HG03159 (cell line): ENCODE measurements around the gene RPS15.
"Not testable (repeated sequence)": the region's sequence is repeated elsewhere in the genome, so short reads cannot be mapped to it uniquely, and the experiment has no call there.

Source experiments
- ATAC-seq: cut with Tn5 transposase; IDR thresholded peaks from one replicate; pipeline ENCODE4 v1.9.1; 2021; ENCODE audit warnings: mild to moderate bottlenecking, moderate library complexity; ENCODE audit not compliant: unreplicated experiment

RPS15 gene

GRCh38 chr19:1418951-1419738 is 19.1 kb upstream of the RPS15 start:
- no peak for ATAC-seq

DNA sequence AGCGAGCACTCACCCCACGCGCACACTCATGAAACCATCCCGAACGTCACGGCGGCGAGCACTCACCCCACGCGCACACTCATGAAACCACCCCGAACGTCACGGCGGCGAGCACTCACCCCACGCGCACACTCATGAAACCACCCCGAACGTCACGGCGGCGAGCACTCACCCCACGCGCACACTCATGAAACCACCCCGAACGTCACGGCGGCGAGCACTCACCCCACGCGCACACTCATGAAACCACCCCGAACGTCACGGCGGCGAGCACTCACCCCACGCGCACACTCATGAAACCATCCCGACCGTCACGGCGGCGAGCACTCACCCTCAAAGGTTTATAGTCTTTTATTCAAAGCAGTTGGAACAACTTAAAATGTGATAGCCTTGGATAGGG is 18.1 kb upstream of the RPS15 start:
- not testable (repeated sequence) for ATAC-seq

GRCh38 chr19:1420590-1420989 is 17.6 kb upstream of the RPS15 start:
- no peak for ATAC-seq

- ATAC-seq: no peak
Measured at GRCh38 chr19:1421218-1421957, 16.8 kb upstream of the RPS15 start.

GRCh38 chr19:1421958-1422305 is 16.3 kb upstream of the RPS15 start:
- ATAC-seq: no peak

DNA sequence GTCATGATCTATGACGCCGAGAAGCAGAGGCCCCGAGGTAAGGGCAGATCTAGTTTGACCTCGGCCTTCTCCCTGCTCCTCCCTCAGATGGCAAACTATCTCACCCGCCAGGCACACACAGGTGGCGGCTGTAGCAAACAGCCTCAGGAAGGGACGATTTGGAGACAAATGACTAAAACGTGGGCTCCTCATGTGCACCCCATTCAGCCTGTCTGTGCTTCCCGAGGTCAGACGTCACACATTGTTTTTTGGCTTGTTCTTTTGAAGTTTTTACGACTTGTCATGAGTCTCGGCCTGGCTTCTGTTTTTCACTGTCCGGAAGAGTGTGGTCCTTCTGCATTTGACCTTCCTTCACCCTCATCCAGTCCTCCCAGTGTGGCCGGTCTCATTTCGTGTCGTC is 15.8 kb upstream of the RPS15 start:
- no peak for ATAC-seq

DNA sequence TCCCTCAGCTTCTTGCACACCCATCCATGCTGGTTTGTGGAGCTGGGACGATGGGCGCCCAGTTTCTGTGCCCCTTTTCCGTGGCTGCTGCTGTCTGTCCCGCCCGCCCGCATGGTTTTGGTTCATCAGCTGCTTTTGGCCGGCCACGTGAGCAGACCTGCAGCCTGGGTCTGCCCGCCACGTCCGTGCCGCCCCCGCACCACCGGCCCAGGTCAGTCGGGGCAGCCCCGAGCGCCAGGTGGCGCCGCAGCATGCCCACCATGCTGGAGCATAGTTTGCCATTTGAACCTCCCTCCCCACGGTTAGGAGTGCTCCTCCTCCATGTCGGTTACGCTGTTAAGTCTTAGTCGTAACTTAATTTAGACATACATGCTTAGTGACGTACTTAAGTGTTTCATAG is 15.3 kb upstream of the RPS15 start:
- no peak for ATAC-seq

DNA sequence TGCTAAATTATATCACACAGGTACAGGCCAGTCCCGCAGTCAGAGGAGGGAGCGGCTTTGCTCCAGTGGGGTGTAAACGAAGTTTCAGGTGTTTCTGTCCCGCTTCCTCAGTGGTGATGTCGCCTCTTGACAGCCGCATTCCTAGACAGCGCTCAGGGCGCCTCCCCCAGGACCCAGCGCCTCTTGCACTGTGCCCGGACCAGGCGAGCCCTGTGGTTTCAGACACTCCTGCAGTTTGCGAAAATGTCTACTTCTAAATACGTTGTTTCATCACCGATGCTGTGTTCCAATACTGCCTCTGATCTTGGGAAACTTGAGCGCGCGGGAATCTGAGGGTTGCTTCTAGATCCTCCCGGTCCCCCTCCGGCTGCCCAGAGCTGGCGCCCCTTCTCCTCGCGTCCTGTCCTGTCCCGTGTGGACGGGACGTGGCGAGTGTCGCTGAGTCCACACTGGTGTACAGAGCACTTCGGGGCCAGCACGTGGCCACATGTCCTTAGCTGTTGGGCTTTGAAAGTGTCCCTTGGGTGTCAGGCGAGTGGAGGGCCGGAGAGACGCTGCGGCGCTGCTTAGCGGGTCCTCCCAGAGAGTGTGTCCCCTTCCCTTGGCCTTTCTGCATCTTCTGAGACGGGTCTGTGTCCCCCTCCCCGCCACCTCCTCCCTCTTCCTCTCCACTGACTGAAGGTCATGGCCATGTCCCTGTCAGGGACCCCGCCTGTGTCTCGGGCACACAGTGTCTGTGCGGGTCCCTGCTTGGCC is 14.6 kb upstream of the RPS15 start:
- ATAC-seq: no peak

- no peak for ATAC-seq
Measured at GRCh38 chr19:1424192-1424955, 13.8 kb upstream of the RPS15 start.

GRCh38 chr19:1425102-1425837 is 12.9 kb upstream of the RPS15 start:
- ATAC-seq: no peak

DNA sequence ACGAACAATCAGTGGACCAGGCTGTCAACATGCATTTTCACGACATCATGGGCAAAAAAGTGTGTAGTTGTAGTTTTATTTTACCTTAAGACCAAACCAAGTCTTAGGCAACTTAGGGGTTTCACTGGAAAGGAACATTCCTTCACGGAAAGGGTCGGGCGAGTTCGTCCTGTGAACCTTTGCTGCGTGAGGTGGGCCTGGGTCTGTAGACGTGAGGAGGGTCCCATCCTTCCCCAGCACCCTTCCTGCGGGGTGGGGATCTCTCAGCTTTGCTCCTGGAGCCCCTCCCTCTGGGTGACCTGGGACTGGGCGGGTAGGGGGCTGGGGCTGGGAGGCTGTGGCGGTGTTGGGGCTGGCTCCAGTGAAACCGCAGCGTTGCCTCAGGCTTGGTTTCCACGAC is 12.3 kb upstream of the RPS15 start:
- no peak for ATAC-seq

DNA sequence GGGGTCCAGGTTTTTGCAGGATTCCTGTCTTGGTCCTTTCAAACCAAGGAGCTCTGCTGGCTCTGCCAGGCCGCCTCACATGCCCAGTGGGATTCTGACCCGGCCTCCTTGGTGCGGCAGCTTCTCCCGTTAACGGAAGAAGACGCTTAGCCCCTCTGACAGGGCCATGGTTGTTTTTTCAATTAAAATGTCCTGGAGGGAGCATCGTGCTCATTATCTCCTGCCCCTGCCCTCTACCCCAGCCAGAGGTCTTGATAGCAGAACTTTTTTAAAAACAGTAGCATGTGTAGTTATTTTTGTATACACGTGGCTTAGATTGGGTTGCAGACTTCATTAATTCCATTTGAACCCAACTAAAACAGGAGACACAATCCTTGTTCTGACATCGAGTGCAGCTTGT is 11.5 kb upstream of the RPS15 start:
- ATAC-seq: no peak

DNA sequence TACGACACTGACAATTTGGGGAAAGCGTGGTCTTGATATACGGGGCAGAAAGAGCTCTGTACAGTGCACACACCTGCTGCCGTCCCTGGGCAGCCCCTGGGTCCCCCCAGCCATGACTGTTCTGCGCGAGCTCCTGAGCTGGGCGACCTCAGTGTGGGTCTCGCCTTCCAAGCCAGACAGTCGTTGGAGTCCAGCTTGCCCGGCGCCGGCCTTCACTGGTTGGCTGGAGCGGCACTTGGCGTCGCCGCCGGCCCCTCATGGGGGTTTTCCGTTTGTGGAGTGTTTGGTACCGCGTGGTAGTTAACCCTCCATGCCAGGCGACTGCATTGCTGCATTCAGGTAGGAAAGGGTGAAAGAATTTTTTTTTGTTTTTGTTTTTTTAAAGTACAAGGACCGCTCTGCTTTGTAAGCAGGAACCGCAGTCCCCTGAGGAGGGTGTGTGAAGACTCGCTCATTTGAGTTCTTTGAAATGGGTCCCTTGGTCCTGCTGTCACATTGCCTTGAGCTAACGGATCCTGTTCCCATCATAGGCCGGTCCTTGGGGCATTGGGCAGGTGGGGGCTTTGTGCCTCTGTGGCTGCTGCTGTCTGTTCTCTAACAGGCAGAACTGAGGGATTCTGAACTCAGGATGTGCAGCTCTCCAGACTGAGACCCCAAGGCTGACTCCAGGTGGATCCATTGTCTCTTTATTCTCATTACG is 10.8 kb upstream of the RPS15 start:
- no peak for ATAC-seq

- ATAC-seq: no peak
Measured at GRCh38 chr19:1428738-1429391, 9.3 kb upstream of the RPS15 start.

DNA sequence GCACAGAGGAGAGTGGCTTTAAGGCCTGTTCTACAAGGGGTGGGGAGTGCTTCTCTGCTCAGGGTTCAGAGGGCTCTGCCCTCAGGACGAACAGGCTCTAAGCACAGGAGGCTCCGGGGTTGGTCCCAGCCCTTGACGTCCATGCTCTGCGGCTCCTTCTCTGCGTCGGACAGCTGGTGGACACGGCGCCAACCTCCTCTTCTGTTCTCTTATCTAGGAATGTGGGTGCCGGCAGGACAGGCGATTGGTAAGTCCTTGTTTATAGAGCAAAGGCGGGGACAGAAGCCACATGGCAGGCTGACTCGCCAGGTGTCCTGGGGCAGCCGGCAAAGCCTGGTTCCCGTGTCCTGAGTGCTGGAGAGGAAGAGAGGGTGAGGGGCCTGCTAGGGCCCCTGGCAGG is 8.4 kb upstream of the RPS15 start:
- no peak for ATAC-seq

- ATAC-seq: no peak
Measured at GRCh38 chr19:1430246-1430645, 8.0 kb upstream of the RPS15 start.

DNA sequence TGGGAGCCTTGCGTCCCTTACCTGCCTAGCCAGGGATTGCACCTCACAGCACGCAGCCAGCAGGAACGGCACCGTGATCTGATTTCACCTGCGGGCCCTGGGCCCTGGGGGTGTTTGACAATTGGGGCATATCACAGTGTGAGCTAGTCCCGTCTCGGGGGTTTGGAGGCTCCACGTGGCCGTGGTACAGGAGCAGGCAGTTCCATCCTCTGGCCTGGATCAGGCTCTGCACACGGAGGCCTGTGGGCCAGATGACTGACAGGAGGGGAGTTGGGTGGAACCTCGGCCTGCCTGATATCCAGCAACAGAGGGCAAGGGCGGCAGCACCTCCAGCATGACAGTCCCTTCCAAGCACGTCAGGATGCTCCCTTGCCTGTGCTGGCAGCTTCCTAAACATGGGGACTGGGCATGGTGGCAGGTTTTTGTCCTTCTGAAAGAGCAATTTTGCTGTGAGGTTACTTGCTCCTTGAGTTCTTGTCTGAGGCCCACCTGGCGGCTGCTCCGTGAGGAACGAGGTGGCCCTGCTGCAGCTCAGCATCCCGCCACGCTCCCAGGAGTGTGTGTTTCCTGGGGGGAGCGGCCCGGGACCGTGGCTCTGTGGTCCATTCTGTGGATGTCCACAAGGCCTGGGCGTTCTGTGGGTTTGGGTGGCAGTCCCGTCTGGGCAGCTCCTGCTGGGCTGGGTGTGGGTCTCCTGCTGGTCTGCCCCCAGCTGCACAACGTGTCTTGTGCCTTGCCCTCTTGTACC is 6.3 kb upstream of the RPS15 start:
- no peak for ATAC-seq

- no peak for ATAC-seq
Measured at GRCh38 chr19:1432507-1432887, 5.7 kb upstream of the RPS15 start.
